ENCODE measurements around the gene RPS15.

RPS15 gene

GRCh38 chr19:1489463-1490310 is 51.5 kb downstream of the RPS15 start:
- no peak for DNase-seq
